ENCODE measurements around the gene LY6G5C.

GRCh38 chr6:31640612-31641011 lies 40.3 kb downstream of the LY6G5C start:
- TF ChIP-seq CTCF (IDR thresholded peaks at IDR 0.05): no peak
- no peak for TF ChIP-seq POLR2AphosphoS5 (IDR thresholded peaks at IDR 0.05; ENCODE audit: low read depth, low read length)

Data from Panc1 (cell line).